Fibroblast of skin of back (primary cell): ENCODE results near the gene LRCH1.

Source experiments
- DNase-seq: peaks from one replicate; pipeline ENCODE4 v3.0.0-alpha.2; 2013

The LRCH1 gene

DNA sequence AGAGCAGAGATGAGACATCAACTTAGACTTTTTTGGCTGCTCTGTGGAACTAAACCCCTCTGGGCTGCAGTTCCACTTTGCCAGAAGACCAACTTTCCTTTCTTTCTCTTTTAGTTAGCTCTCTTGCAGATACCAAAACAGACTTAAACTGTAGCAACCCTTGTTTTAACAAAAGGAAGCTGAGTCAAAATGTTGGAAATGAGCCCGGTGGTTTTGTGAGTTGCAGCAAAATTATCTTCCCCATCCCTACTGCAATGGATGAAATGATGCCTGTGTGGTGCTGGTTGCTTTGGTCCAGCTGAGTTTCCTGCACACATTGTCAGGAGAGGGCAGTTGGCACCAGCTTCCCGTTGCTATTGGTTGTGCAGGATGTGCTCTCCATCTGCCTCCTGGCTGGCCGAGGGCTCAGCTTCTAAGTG lies 115.3 kb downstream of the LRCH1 start:
- DNase-seq, result peak; percentile 88

- DNase-seq, result no peak
These were observed 116.1 kb downstream of the LRCH1 start for GRCh38 chr13:46668931-46669525.

DNA sequence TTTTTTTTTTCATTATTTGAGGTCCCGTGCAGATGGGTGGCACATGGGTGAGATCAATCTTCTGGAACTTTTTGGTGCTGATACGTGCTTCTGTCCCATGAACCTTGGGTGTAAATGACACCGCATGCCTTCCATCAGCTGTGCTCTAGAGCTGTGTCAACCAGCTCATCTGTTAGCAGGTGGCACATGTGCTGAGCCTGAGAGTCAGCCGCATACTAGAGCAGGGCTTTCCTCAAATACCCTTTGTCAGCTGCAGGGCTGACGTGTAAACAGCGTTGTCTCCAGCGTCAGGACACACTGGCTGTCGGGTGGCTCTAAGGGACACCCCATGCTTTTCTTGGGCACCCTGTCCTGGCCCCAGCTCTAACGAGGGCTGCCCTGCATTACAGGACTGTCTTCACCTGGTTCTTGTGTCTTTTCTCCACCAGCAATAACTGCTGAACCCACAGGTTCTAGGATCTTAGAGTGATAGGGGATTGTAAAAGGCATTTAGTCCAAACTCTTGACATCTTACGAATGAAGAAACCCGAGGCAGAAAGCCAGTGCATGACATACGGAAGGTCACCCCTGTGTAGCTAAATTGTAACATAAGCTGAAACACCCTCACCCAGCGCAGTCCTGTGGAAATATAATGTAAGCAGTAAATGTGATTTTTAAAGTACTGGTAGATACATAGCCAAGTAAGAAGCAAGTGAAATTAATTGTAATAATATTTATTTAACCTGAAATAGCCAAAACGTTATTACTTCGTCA lies 119.5 kb downstream of the LRCH1 start:
- DNase-seq, result no peak

DNA sequence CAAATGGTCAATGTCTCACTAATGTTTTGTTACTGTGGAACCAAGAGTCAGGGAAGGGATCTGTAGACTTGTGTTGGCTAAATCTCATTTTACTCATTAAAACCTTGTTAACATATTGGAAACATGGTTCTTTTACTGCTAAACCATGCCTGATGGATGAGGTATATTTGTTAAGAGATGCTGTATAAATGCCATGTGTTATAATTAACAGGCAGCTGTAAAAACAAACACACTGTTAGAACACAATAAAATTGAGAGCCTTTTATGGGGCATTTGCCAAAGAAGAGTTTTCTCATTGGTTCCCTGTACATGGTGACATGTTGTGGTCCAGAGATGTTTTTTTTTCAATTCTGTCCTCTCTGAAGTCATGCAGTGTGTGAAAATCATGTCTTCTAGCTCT lies 122.0 kb downstream of the LRCH1 start:
- no peak for DNase-seq

- DNase-seq, result no peak
These were observed 123.4 kb downstream of the LRCH1 start for GRCh38 chr13:46676378-46676725.

DNA sequence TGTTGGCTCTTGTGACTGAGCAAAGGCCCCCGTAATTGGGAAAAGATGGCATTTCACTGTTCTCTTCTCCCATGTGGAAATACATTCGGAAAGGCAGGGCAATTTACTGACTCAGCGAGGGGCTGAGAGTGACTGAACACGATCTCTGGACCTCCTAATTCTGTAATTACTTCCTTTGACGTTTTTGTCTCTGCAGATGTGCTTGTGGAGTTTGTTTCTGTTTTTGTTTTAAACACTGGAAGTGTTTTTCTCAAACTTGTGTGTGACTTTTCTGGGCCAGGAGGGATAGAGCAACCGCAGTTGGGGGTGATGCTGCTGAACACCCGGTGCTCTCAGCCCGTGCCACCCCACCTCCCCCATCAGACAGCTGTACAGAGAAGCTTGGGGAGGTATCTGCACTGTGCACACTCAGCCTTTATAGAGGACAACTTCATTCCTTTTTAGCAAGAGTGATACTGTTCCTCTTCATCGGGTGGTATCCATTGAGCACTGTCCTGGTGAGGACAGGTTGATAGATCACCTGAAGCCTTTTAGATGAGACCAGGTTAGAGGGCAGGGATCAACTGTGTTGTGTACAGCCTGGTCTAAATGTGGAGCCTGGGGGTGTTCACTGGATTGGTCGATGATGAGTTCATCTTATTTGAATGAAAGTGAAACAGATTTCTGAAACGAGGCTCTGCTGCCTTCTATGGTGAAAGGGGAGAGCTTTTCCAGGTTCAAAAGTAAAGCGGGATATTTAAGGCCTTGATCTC lies 126.6 kb downstream of the LRCH1 start:
- DNase-seq, result peak; percentile 73

- no peak for DNase-seq
These were observed 129.0 kb downstream of the LRCH1 start for GRCh38 chr13:46682015-46682414.

- DNase-seq, result no peak
These were observed 129.7 kb downstream of the LRCH1 start for GRCh38 chr13:46682707-46683106.

DNA sequence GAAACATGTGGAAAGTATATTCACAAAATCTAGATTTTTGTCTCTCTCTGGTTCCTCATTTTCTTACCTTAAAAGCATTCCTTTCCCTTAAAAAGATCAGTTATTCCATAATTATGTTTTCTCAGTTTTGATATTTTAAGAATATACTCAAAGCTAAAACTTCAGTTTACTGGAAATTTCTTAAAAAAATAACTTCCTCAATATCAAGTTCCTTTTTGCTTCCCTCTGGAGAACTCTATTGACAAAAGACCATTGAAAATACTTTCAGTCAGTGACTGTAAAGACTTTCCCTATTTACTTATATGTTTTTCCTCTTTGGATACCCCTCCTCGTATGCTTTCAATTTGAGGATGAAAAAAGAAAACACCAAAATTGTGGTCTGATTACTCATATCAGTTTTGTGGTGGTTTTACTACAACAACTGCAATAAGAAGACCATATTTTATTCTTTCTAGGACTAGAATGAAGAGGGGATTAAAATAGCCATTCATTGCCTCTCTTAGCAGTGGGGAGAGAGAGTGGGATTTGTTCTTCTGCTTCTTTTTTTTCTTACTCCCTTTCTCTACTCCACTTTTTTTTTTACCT lies 130.8 kb downstream of the LRCH1 start:
- DNase-seq, result peak; percentile 37

GRCh38 chr13:46684287-46685001 lies 131.5 kb downstream of the LRCH1 start:
- DNase-seq, result peak; percentile 47

- DNase-seq, result peak; percentile 19
These were observed 132.2 kb downstream of the LRCH1 start for GRCh38 chr13:46685006-46685730.

DNA sequence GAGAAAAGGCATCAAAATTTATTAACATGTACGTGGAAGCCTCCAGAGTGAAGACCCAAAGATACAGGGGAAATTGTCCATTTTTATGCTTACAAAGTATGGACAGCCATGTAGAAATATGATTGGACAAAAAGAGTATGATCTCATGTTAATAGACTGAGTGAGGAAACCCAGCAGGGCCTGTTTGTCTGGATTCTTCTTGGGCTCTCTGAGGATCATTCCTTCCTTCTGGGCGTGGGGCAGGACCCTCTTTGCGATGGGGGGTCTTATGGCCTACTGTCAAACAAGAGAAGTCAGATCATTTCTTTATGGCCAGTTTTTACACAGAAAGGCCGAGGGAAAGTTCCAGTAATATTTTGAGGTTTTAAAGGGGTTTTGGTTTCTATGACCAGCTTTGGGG lies 133.2 kb downstream of the LRCH1 start:
- no peak for DNase-seq

- peak; percentile 21 for DNase-seq
These were observed 134.8 kb downstream of the LRCH1 start for GRCh38 chr13:46687810-46688209.

- no peak for DNase-seq
These were observed 135.3 kb downstream of the LRCH1 start for GRCh38 chr13:46688306-46688705.

GRCh38 chr13:46698014-46698413 lies 145.0 kb downstream of the LRCH1 start:
- no peak for DNase-seq

DNA sequence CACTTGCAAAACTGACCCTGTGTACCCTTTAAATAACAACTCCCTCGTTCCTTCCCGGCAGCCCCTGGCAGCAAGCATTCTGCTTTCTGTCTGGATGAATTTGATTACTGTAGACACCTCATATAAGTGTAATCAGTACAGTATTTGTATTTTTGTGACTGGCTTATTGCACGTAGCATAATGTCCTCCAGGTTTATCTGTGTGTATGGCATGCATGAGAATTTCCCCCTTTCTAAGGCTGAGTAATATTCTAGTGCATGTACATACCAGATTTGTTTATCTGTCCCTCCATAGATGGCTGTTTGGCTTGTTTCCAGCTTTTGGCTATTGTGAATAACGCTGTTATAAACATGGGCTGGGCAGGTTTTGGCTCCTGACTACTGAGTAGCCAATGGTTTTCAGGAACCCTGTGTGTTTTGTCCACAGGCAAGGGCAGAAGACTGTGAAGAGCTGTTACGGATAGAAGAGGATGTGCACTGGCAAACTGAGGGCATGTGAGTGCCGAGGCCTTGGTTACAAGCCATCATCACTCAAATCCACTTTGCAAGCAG lies 146.0 kb downstream of the LRCH1 start:
- no peak for DNase-seq

DNA sequence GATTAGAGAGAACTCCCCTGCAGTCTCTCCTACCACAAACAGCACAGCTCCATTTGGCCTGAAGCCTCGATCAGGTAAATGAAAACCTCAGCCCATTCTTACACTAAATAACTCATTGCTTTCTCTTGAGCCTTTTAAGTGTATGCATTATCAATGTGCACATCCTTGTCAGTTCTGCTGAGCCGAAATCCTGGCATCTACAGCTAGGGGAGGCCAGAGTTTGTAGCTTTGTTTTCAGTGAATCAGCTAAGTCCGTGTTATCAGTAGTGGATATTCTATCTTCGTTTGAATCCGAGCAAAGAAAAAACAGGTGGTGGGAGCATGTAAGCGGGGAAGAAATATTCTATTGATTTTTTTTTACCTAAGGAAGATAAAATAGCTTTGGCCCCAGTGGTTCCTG lies 159.6 kb downstream of the LRCH1 start:
- DNase-seq, result no peak

DNA sequence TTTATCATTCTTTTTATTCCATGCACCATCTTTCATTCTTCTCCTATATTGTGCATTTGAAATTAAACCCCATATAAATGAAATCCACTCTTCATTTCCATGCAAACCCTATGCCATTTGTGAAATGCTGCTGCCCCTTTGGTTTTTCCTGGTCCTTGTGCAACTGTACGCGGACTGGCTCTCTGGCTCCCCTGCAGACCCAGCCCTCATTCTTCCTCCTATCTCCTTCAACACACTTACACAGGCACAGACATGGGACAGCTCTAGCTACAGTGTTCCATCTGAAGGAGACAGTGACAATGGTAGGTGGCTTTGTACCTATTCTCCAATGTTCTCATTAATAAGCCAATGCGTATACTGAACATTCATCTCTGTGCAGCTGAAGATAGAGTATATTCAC lies 162.4 kb downstream of the LRCH1 start:
- no peak for DNase-seq

GRCh38 chr13:46716821-46717220 lies 163.9 kb downstream of the LRCH1 start:
- peak; percentile 11 for DNase-seq

DNA sequence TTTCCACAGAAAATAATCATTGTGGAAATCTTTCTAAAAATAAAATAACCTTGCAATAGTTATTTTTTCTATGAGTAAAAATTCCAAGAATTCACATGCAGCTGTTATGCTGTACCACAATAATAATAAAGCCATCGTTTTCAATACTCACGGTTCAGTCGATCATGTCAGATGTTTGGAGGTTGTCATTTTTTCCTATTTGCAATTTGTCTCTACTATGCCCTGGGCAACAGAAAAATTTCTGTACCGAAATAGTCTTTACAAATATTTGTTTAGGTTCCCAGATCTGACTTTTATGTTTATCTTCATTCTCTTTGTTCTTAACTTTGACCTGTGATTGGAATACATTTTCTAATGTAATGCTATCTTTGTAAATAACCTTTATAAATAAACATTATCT lies 164.3 kb downstream of the LRCH1 start:
- DNase-seq, result no peak

GRCh38 chr13:46717856-46718255 lies 164.9 kb downstream of the LRCH1 start:
- no peak for DNase-seq

DNA sequence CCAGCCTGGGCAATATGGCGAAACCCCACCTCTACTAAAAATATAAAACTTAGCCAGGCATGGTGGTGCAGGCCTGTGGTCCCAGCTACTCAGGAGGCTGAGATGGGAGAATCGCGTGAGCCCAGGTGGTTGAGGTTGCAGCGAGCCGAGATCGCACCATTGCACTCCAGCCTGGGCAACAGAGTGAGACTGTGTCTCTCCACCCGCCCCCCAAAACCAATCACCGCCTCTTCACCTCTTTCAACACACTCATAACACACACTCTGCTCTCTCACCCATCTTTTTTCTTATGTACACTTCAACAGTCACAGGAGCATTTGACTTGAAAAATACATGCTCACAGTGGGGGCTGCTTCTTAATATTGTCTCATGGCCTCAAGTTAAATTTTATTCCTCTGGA lies 167.2 kb downstream of the LRCH1 start:
- DNase-seq, result no peak
